ENCODE measurements around the gene FNDC4. TPM values are rescaled to one million over a fixed set of nuclear protein-coding genes. Genes with fewer than 3 reads are reported as not detected.

FNDC4 gene
- total and polyA plus RNA-seq, 10 donors = 2.6 to 10.9 (median 6.8) TPM

GRCh38 chr2:27531983-27532382 lies 37.0 kb upstream of the FNDC4 start:
- TF ChIP-seq CTCF (IDR thresholded peaks at IDR 0.05 in 8 of 11, conservative IDR thresholded peaks at IDR 0.05 in 3 of 11) (no peak), POLR2A (IDR thresholded peaks at IDR 0.05) (no peak), POLR2AphosphoS5 (IDR thresholded peaks at IDR 0.05) (no peak)
- no peak overlapping the region for H3K4me3 ChIP-seq
- intact Hi-C loops (cut with DNase I; ENCODE audit: low total_unique reads) = no loop called here
- no peaks in the 10 kb centered on the region for H3K36me3 ChIP-seq
- no peaks in the 10 kb centered on the region for H3K9me3 ChIP-seq
- DNase-seq = no peak
- H3K4me1 ChIP-seq = no peaks in the 10 kb centered on the region
- H3K27ac ChIP-seq = no peak overlapping the region
- 84 to 98% (median 91%) methylated on average over 2 of the region's 2 CpGs for WGBS, 5 donors
- no peaks in the 10 kb centered on the region for H3K27me3 ChIP-seq (replicated peaks in 1 of 7)

- H3K4me1 ChIP-seq = no peaks in the 10 kb centered on the region
- no peak overlapping the region for H3K27ac ChIP-seq
- peaks cover 0 to 5% (median 0%) of the 10 kb centered on the region in 7 donors for H3K27me3 ChIP-seq (replicated peaks in 1 of 7)
- H3K36me3 ChIP-seq = no peaks in the 10 kb centered on the region
- no peak for DNase-seq
- TF ChIP-seq CTCF (IDR thresholded peaks at IDR 0.05 in 8 of 11, conservative IDR thresholded peaks at IDR 0.05 in 3 of 11) = no peak
- no peak for TF ChIP-seq POLR2AphosphoS5 (IDR thresholded peaks at IDR 0.05)
- no peak for TF ChIP-seq POLR2A (IDR thresholded peaks at IDR 0.05)
- H3K9me3 ChIP-seq = no peaks in the 10 kb centered on the region
- intact Hi-C loops (cut with DNase I; ENCODE audit: low total_unique reads) = no loop called here
- no peak overlapping the region for H3K4me3 ChIP-seq
- WGBS, 5 donors = 64 to 78% (median 70%) methylated on average over 3 of the region's 3 CpGs
Observed at GRCh38 chr2:27527182-27527581, 32.2 kb upstream of the FNDC4 start.

- no peak overlapping the region for H3K4me3 ChIP-seq
- H3K9me3 ChIP-seq = no peaks in the 10 kb centered on the region
- DNase-seq = no peak
- H3K27me3 ChIP-seq (replicated peaks in 1 of 7) = peaks cover 0 to 5% (median 0%) of the 10 kb centered on the region in 7 donors
- 89 to 95% (median 93%) methylated on average over 7 of the region's 7 CpGs for WGBS, 5 donors
- H3K27ac ChIP-seq = no peak overlapping the region
- no peak for TF ChIP-seq POLR2AphosphoS5 (IDR thresholded peaks at IDR 0.05)
- TF ChIP-seq CTCF (IDR thresholded peaks at IDR 0.05 in 8 of 11, conservative IDR thresholded peaks at IDR 0.05 in 3 of 11) = no peak
- TF ChIP-seq POLR2A (IDR thresholded peaks at IDR 0.05) = no peak
- H3K4me1 ChIP-seq = no peaks in the 10 kb centered on the region
- no peaks in the 10 kb centered on the region for H3K36me3 ChIP-seq
- intact Hi-C loops (cut with DNase I; ENCODE audit: low total_unique reads) = no loop called here
Observed at GRCh38 chr2:27522400-27522945, 27.5 kb upstream of the FNDC4 start.

GRCh38 chr2:27520316-27520715 lies 25.3 kb upstream of the FNDC4 start:
- no peaks in the 10 kb centered on the region for H3K4me1 ChIP-seq
- DNase-seq = no peak
- TF ChIP-seq POLR2AphosphoS5 (IDR thresholded peaks at IDR 0.05) (no peak), POLR2A (IDR thresholded peaks at IDR 0.05) (no peak), CTCF (IDR thresholded peaks at IDR 0.05 in 8 of 11, conservative IDR thresholded peaks at IDR 0.05 in 3 of 11) (no peak)
- no peak overlapping the region for H3K4me3 ChIP-seq
- H3K27ac ChIP-seq = no peak overlapping the region
- H3K36me3 ChIP-seq = no peaks in the 10 kb centered on the region
- WGBS, 5 donors = 95% methylated on average over 2 of the region's 2 CpGs
- peaks cover 0 to 13% (median 0%) of the 10 kb centered on the region in 7 donors for H3K27me3 ChIP-seq (replicated peaks in 1 of 7)
- no peaks in the 10 kb centered on the region for H3K9me3 ChIP-seq
- intact Hi-C loops (cut with DNase I; ENCODE audit: low total_unique reads) = no loop called here

Measured in spleen (tissue), 11 donors.